SK-N-SH treated with all-trans-retinoic acid at 6 μM for 48 hours (cell line): Measurements from ENCODE around the gene SCAF8.
"Not testable (repeated sequence)": the region's sequence is repeated elsewhere in the genome, so short reads cannot be mapped to it uniquely, and the experiment has no call there.

Source experiments
- ARNTL ChIP-seq: fragments of 450-650 bp; formaldehyde crosslinking; IDR thresholded peaks from 2 replicates; pipeline ENCODE4 v1.5.0; 2020; ENCODE audit warnings: low read depth, mild to moderate bottlenecking, moderate library complexity, borderline replicate concordance
- ESRRG ChIP-seq: fragments of 250-450 bp; sonication (Bioruptor Pico); IDR thresholded peaks from 2 replicates; pipeline ENCODE4 v1.6.1; 2021; ENCODE audit warnings: mild to moderate bottlenecking
- ISL1 ChIP-seq: fragments of 250-450 bp; sonication (Bioruptor Pico); IDR thresholded peaks from 2 replicates; pipeline ENCODE4 v2.1.2; 2022; ENCODE audit warnings: mild to moderate bottlenecking, moderate library complexity
- RARB ChIP-seq: fragments of 250-450 bp; sonication (Bioruptor Pico); IDR thresholded peaks from 2 replicates; pipeline ENCODE4 v1.8.0; 2021; ENCODE audit warnings: mild to moderate bottlenecking, moderate library complexity
- TSHZ2 ChIP-seq: fragments of 250-450 bp; sonication (Bioruptor Pico); IDR thresholded peaks from 2 replicates; pipeline ENCODE4 v1.5.0; 2020; ENCODE audit warnings: mild to moderate bottlenecking, moderate library complexity
- ZC3H10 ChIP-seq: fragments of 250-450 bp; sonication (Bioruptor Pico); IDR thresholded peaks from 2 replicates; pipeline ENCODE4 v1.5.1; 2021; ENCODE audit warnings: mild to moderate bottlenecking, moderate library complexity

DNA sequence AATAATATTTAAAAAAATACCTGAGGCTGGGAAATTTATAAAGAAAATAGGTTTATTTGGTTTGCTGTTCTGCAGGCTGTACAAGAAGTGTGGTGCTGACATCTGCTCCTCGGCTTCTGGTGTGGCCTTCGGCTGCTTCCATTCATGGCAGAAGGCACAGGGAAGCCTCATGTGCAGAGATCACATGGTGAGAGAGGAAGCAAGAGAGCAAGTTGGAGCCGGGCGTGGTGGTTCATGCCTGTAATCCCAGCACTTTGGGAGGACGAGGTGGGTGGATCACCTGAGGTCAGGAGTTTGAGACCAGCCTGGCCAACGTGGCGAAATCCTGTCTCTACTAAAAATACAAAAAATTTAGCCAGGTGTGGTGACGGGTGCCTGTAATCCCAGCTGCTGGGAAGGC, 16.9 kb upstream of the SCAF8 start:
- not testable (repeated sequence) for TF ChIP-seq ISL1 (CRISPR knock-in tag); ESRRG (CRISPR knock-in tag); TSHZ2 (CRISPR knock-in tag); RARB (CRISPR knock-in tag); ZC3H10 (CRISPR knock-in tag); ARNTL
